DMS153 treated with DMSO at 0.1 percent for 48 hours (cell line): ENCODE results near the gene PPP1R12B.
"Not testable (repeated sequence)": the region's sequence is repeated elsewhere in the genome, so short reads cannot be mapped to it uniquely, and the experiment has no call there.

ENCODE experiments used
- DNase-seq: peaks from one replicate; lab custom pipeline; 2025; ENCODE audit not compliant: unreplicated experiment; lab: John Stamatoyannopoulos, UW

The PPP1R12B gene

GRCh38 chr1:202624781-202625108, 276.2 kb downstream of the PPP1R12B start:
- DNase-seq = no peak

- peak; percentile 64 for DNase-seq
Measured at GRCh38 chr1:202625416-202626360, 277.2 kb downstream of the PPP1R12B start.

GRCh38 chr1:202627036-202627435, 278.5 kb downstream of the PPP1R12B start:
- peak; percentile 92 for DNase-seq

- no peak for DNase-seq
Measured at GRCh38 chr1:202627841-202628565, 279.5 kb downstream of the PPP1R12B start.

- DNase-seq = no peak
Measured at GRCh38 chr1:202628646-202629215, 280.2 kb downstream of the PPP1R12B start.

GRCh38 chr1:202629257-202629811, 280.8 kb downstream of the PPP1R12B start:
- DNase-seq = not testable (repeated sequence)

- not testable (repeated sequence) for DNase-seq
Measured at GRCh38 chr1:202630096-202630495, 281.6 kb downstream of the PPP1R12B start.

- DNase-seq = no peak
Measured at GRCh38 chr1:202630541-202630940, 282.0 kb downstream of the PPP1R12B start.

GRCh38 chr1:202631076-202631923, 282.8 kb downstream of the PPP1R12B start:
- no peak for DNase-seq

GRCh38 chr1:202632241-202632640, 283.7 kb downstream of the PPP1R12B start:
- no peak for DNase-seq

GRCh38 chr1:202636171-202636570, 287.7 kb downstream of the PPP1R12B start:
- DNase-seq = not testable (repeated sequence)

GRCh38 chr1:202637321-202638018, 289.0 kb downstream of the PPP1R12B start:
- not testable (repeated sequence) for DNase-seq

- no peak for DNase-seq
Measured at GRCh38 chr1:202638019-202638700, 289.7 kb downstream of the PPP1R12B start.

GRCh38 chr1:202638701-202639305, 290.3 kb downstream of the PPP1R12B start:
- not testable (repeated sequence) for DNase-seq

- DNase-seq = no peak
Measured at GRCh38 chr1:202639500-202639899, 291.0 kb downstream of the PPP1R12B start.

- DNase-seq = no peak
Measured at GRCh38 chr1:202642212-202642611, 293.7 kb downstream of the PPP1R12B start.
